ENCODE measurements around the gene CCL16. TPM values are rescaled to one million over a fixed set of nuclear protein-coding genes. Genes with fewer than 3 reads are reported as not detected.
"Not testable (repeated sequence)": the region's sequence is repeated elsewhere in the genome, so short reads cannot be mapped to it uniquely, and the experiment has no call there.

Gene CCL16
- total RNA-seq, 1 donor from 2014 or later, result not detected

GRCh38 chr17:35944151-35944550 is 37.1 kb downstream of the CCL16 start:
- no peak for DNase-seq
- no peak overlapping the region for H3K27ac Mint-ChIP-seq (ENCODE audit: unreplicated experiment)
- H3K4me3 Mint-ChIP-seq (ENCODE audit: unreplicated experiment), result no peak overlapping the region
- peaks cover 3% of the 10 kb centered on the region for H3K27me3 Mint-ChIP-seq (ENCODE audit: unreplicated experiment)
- no peaks in the 10 kb centered on the region for H3K9me3 Mint-ChIP-seq (ENCODE audit: unreplicated experiment)
- H3K36me3 Mint-ChIP-seq (ENCODE audit: unreplicated experiment), result no peaks in the 10 kb centered on the region
- no peak for TF ChIP-seq CTCF (IDR thresholded peaks at IDR 0.05; ENCODE audit: partially characterized antibody, unreplicated experiment)
- no peaks in the 10 kb centered on the region for H3K4me1 Mint-ChIP-seq (ENCODE audit: low read depth, unreplicated experiment)

GRCh38 chr17:35943537-35943936 is 37.8 kb downstream of the CCL16 start, which contains the start of gene LYZL6:
Gene LYZL6, minus strand, starts transcription at chr17:35943713. Its CDS starts 4,357 bp downstream, at chr17:35939356.
- Mint-ChIP-seq H3K27ac (ENCODE audit: unreplicated experiment) (no peak within 1 kb of the TSS), H3K4me3 (ENCODE audit: unreplicated experiment) (no peak within 1 kb of the TSS)
- no peak for TF ChIP-seq CTCF (IDR thresholded peaks at IDR 0.05; ENCODE audit: partially characterized antibody, unreplicated experiment)

GRCh38 chr17:35942588-35943186 is 38.6 kb downstream of the CCL16 start:
- Mint-ChIP-seq H3K27ac (ENCODE audit: unreplicated experiment) (no peak overlapping the region), H3K4me1 (ENCODE audit: low read depth, unreplicated experiment) (no peaks in the 10 kb centered on the region), H3K9me3 (ENCODE audit: unreplicated experiment) (no peaks in the 10 kb centered on the region), H3K36me3 (ENCODE audit: unreplicated experiment) (no peaks in the 10 kb centered on the region), H3K27me3 (ENCODE audit: unreplicated experiment) (peaks cover 3% of the 10 kb centered on the region), H3K4me3 (ENCODE audit: unreplicated experiment) (no peak overlapping the region)
- DNase-seq, result no peak
- no peak for TF ChIP-seq CTCF (IDR thresholded peaks at IDR 0.05; ENCODE audit: partially characterized antibody, unreplicated experiment)

More at GRCh38 chr17:35943537-35943936, 37.8 kb downstream of the CCL16 start, which contains the start of gene LYZL6:
- H3K4me1 Mint-ChIP-seq (ENCODE audit: low read depth, unreplicated experiment), result no peaks in the 10 kb centered on the region
- no peak for DNase-seq
- H3K36me3 Mint-ChIP-seq (ENCODE audit: unreplicated experiment), result no peaks in the 10 kb centered on the region
- no peaks in the 10 kb centered on the region for H3K9me3 Mint-ChIP-seq (ENCODE audit: unreplicated experiment)
- H3K27me3 Mint-ChIP-seq (ENCODE audit: unreplicated experiment), result peaks cover 3% of the 10 kb centered on the region

GRCh38 chr17:35938492-35938891 is 42.8 kb downstream of the CCL16 start:
- not testable (repeated sequence) for H3K36me3 Mint-ChIP-seq (ENCODE audit: unreplicated experiment); H3K27me3 Mint-ChIP-seq (ENCODE audit: unreplicated experiment); H3K4me3 Mint-ChIP-seq (ENCODE audit: unreplicated experiment); DNase-seq; H3K9me3 Mint-ChIP-seq (ENCODE audit: unreplicated experiment); H3K4me1 Mint-ChIP-seq (ENCODE audit: low read depth, unreplicated experiment); H3K27ac Mint-ChIP-seq (ENCODE audit: unreplicated experiment)

GRCh38 chr17:35936063-35936462 is 45.2 kb downstream of the CCL16 start:
- TF ChIP-seq CTCF (IDR thresholded peaks at IDR 0.05; ENCODE audit: partially characterized antibody, unreplicated experiment), result no peak
- no peak overlapping the region for H3K4me3 Mint-ChIP-seq (ENCODE audit: unreplicated experiment)
- no peaks in the 10 kb centered on the region for H3K36me3 Mint-ChIP-seq (ENCODE audit: unreplicated experiment)
- no peak for DNase-seq
- H3K4me1 Mint-ChIP-seq (ENCODE audit: low read depth, unreplicated experiment), result no peaks in the 10 kb centered on the region
- no peaks in the 10 kb centered on the region for H3K9me3 Mint-ChIP-seq (ENCODE audit: unreplicated experiment)
- no peak overlapping the region for H3K27ac Mint-ChIP-seq (ENCODE audit: unreplicated experiment)
- H3K27me3 Mint-ChIP-seq (ENCODE audit: unreplicated experiment), result peaks cover 3% of the 10 kb centered on the region

Data from glutamatergic neuron (in vitro differentiated cells).